IMR-90 (cell line): ENCODE measurements around the gene ABCA6. TPM values are rescaled to one million over a fixed set of nuclear protein-coding genes. Genes with fewer than 3 reads are reported as not detected.

ENCODE experiments used
- ATAC-seq: fragments of 200-7000 bp; cut with Tn5 transposase; 2 replicates; pipeline ENCODE4 v1.9.1; 2020; ENCODE audit warnings: low read depth, mild to moderate bottlenecking, moderate library complexity
- BruUV-seq: library from RNA; stranded (reverse); fragments of 400-500 nt; replicated peaks from 2 replicates; lab custom pipeline; 2021; lab: Mats Ljungman, UMichigan
- CTCF ChIA-PET: fragments of 300-600 bp; formaldehyde crosslinking; extraction: SDS; loops from one replicate; lab custom pipeline; 2021; ENCODE audit warnings: antibody characterized with exemption; lab: Yijun Ruan, JAX
- POLR2A ChIA-PET: fragments of 300-600 bp; sonication (Branson Sonifier 250); formaldehyde crosslinking; loops from one replicate; lab custom pipeline; 2022; ENCODE audit warnings: antibody characterized with exemption; ENCODE audit not compliant: unreplicated experiment; lab: Charles Lee
- DNase-seq: peaks from one replicate; pipeline ENCODE4 v3.0.0; 2013
- H2AFZ ChIP-seq: replicated peaks from 2 replicates; pipeline ENCODE3; 2013; ENCODE audit warnings: low read length, mild to moderate bottlenecking; ENCODE audit not compliant: poor library complexity
- H2AK5ac ChIP-seq: 2 replicates; pipeline ENCODE4 v1.6.1; 2013; ENCODE audit warnings: low read depth, low read length, inconsistent platforms
- H2AK9ac ChIP-seq: replicated peaks from 2 replicates; pipeline ENCODE3; 2013; ENCODE audit warnings: mild to moderate bottlenecking, low read depth, low read length, moderate library complexity; ENCODE audit not compliant: poor library complexity
- H2BK120ac ChIP-seq: 2 replicates; pipeline ENCODE4 v1.6.1; 2013; ENCODE audit warnings: low read depth, low read length, inconsistent platforms
- H2BK15ac ChIP-seq: 3 replicates; pipeline ENCODE4 v1.6.1; 2013; ENCODE audit warnings: low read depth, low read length, inconsistent platforms
- H2BK20ac ChIP-seq: 2 replicates; pipeline ENCODE4 v1.6.1; 2013; ENCODE audit warnings: low read depth, mild to moderate bottlenecking, inconsistent platforms, low read length, moderate library complexity
- H2BK5ac ChIP-seq: 2 replicates; pipeline ENCODE4 v1.6.1; 2013; ENCODE audit warnings: mild to moderate bottlenecking, low read depth, low read length, inconsistent platforms; ENCODE audit not compliant: poor library complexity, severe bottlenecking
- H3K14ac ChIP-seq: replicated peaks from 2 replicates; pipeline ENCODE4 v1.6.1; 2013; ENCODE audit warnings: low read depth, low read length, inconsistent platforms
- H3K18ac ChIP-seq: 2 replicates; pipeline ENCODE4 v1.6.1; 2013; ENCODE audit warnings: low read depth, low read length, control low read depth
- H3K23ac ChIP-seq: 2 replicates; pipeline ENCODE4 v1.6.1; 2013; ENCODE audit warnings: low read depth, low read length, inconsistent platforms
- H3K27ac ChIP-seq: 2 replicates; pipeline ENCODE4 v1.5.1; 2013; ENCODE audit warnings: mild to moderate bottlenecking, control low read depth, low read length; ENCODE audit not compliant: insufficient read depth
- H3K27me3 ChIP-seq: 2 replicates; pipeline ENCODE4 v1.6.1; 2013; ENCODE audit warnings: low read length; ENCODE audit not compliant: control insufficient read depth, insufficient read depth
- H3K36me3 ChIP-seq: 2 replicates; pipeline ENCODE4 v1.6.1; 2013; ENCODE audit warnings: low read length, mixed read lengths; ENCODE audit not compliant: control insufficient read depth, insufficient read depth
- H3K4ac ChIP-seq: 2 replicates; pipeline ENCODE4 v1.6.1; 2013; ENCODE audit warnings: low read depth, low read length, inconsistent platforms
- H3K4me1 ChIP-seq: 2 replicates; pipeline ENCODE4 v1.6.1; 2013; ENCODE audit warnings: low read length, mixed read lengths; ENCODE audit not compliant: control insufficient read depth, insufficient read depth
- H3K4me2 ChIP-seq: 2 replicates; pipeline ENCODE4 v1.6.1; 2013; ENCODE audit warnings: low read depth, mild to moderate bottlenecking, control low read depth, low read length, moderate library complexity
- H3K4me3 ChIP-seq: 2 replicates; pipeline ENCODE4 v1.5.1; 2013; ENCODE audit warnings: low read depth, mild to moderate bottlenecking, control low read depth, low read length, moderate library complexity; ENCODE audit not compliant: insufficient read depth
- H3K56ac ChIP-seq: 2 replicates; pipeline ENCODE4 v1.6.1; 2013; ENCODE audit warnings: low read length, inconsistent platforms; ENCODE audit not compliant: insufficient read depth; ENCODE audit errors: extremely low read depth
- H3K79me1 ChIP-seq, 2 experiments: 2 replicates each; pipeline ENCODE4 v1.6.1; 2013; ENCODE audit warnings: low read length in 2 of 2, inconsistent platforms in 1 of 2, low read depth in 1 of 2
- H3K9ac ChIP-seq: 2 replicates; pipeline ENCODE4 v1.6.1; 2013; ENCODE audit warnings: low read depth, low read length, control low read depth
- H3K9me1 ChIP-seq: 2 replicates; pipeline ENCODE4 v1.6.1; 2013; ENCODE audit warnings: low read length, inconsistent platforms; ENCODE audit not compliant: insufficient read depth
- H3K9me3 ChIP-seq: 2 replicates; pipeline ENCODE4 v1.6.1; 2013; ENCODE audit warnings: low read length; ENCODE audit not compliant: control insufficient read depth, insufficient read depth
- H4K20me1 ChIP-seq: 2 replicates; pipeline ENCODE4 v1.6.1; 2013; ENCODE audit warnings: low read length, inconsistent platforms; ENCODE audit not compliant: insufficient read depth
- H4K5ac ChIP-seq: 2 replicates; pipeline ENCODE4 v1.6.1; 2013; ENCODE audit warnings: mild to moderate bottlenecking, low read depth, low read length, control low read depth
- H4K8ac ChIP-seq, 2 experiments: 2 replicates each; pipeline ENCODE4 v1.6.1; 2013; ENCODE audit warnings: low read depth in 2 of 2, low read length in 2 of 2, control low read depth in 1 of 2, inconsistent platforms in 1 of 2
- H4K91ac ChIP-seq: 2 replicates; pipeline ENCODE4 v1.6.1; 2013; ENCODE audit warnings: low read depth, low read length, inconsistent platforms; ENCODE audit not compliant: insufficient read depth
- BHLHE40 ChIP-seq: fragments of 150-350 bp; IDR thresholded peaks from 2 replicates; pipeline ENCODE4 v1.6.1; 2016; ENCODE audit warnings: mild to moderate bottlenecking, low read depth, low read length
- CEBPB ChIP-seq: IDR thresholded peaks from 2 replicates; pipeline ENCODE4 v1.6.1; 2012; ENCODE audit warnings: low read depth, low read length, improper control_type of control experiment
- CHD1 ChIP-seq: IDR thresholded peaks from 2 replicates; pipeline ENCODE4 v1.6.1; 2012; ENCODE audit warnings: low read depth, low read length, improper control_type of control experiment
- CTCF ChIP-seq: conservative IDR thresholded peaks from 2 replicates; pipeline ENCODE4 v1.5.1; 2012; ENCODE audit warnings: mild to moderate bottlenecking, low read depth, low read length, improper control_type of control experiment
- MAFK ChIP-seq: IDR thresholded peaks from 2 replicates; pipeline ENCODE4 v1.6.1; 2012; ENCODE audit warnings: low read depth, low read length, improper control_type of control experiment
- MXI1 ChIP-seq: IDR thresholded peaks from 2 replicates; pipeline ENCODE4 v1.6.1; 2012; ENCODE audit warnings: low read depth, mild to moderate bottlenecking, low read length, moderate library complexity, borderline replicate concordance
- NFE2L2 ChIP-seq: fragments of 150-350 bp; IDR thresholded peaks from 2 replicates; pipeline ENCODE4 v1.6.1; 2016; ENCODE audit warnings: low read depth, mild to moderate bottlenecking, low read length
- POLR2A ChIP-seq: IDR thresholded peaks from 2 replicates; pipeline ENCODE4 v1.6.1; 2012; ENCODE audit warnings: mild to moderate bottlenecking, low read depth, low read length
- RAD21 ChIP-seq: IDR thresholded peaks from 2 replicates; pipeline ENCODE4 v1.6.1; 2012; ENCODE audit warnings: low read length, improper control_type of control experiment
- RFX5 ChIP-seq: IDR thresholded peaks from 2 replicates; pipeline ENCODE4 v1.8.0; 2012; ENCODE audit warnings: low read depth, mild to moderate bottlenecking, low read length, moderate library complexity
- SMC3 ChIP-seq: fragments of 150-350 bp; IDR thresholded peaks from 2 replicates; pipeline ENCODE4 v1.6.1; 2016; ENCODE audit warnings: low read depth, mild to moderate bottlenecking, antibody characterized with exemption, low read length, moderate library complexity
- USF2 ChIP-seq: fragments of 150-350 bp; IDR thresholded peaks from 2 replicates; pipeline ENCODE4 v1.6.1; 2017; ENCODE audit warnings: mild to moderate bottlenecking, antibody characterized with exemption, low read length, low read depth
- dilution Hi-C: fragments of 300-500 bp; cut with HindIII; formaldehyde crosslinking; loops from one replicate; pipeline ENCODE4 v1.14.3; 2018; ENCODE audit warnings: low sequenced_read_pairs; ENCODE audit not compliant: unreplicated experiment
- in situ Hi-C: fragments of 300-500 bp; cut with MboI; formaldehyde crosslinking; loops from 3 replicates; pipeline ENCODE4 v1.14.3; 2019; ENCODE audit warnings: low sequenced_read_pairs, inconsistent platforms, mixed read lengths
- intact Hi-C: fragments of 100-400 bp; cut with micrococcal nuclease; formaldehyde crosslinking; loops from 2 replicates; pipeline ENCODE4 v1.10.0; 2022
- polyA plus RNA-seq, 3 experiments: library from polyadenylated mRNA; depleted of rRNA; stranded (reverse); fragments of >200 nt; gene quantifications; 2 replicates each; pipeline ENCODE4 v1.2.3, GENCODE V29; 2012; ENCODE audit warnings: low replicate concordance in 1 of 3
- total RNA-seq: library from RNA; depleted of rRNA; stranded (reverse); fragments of >200 nt; gene quantifications from 2 replicates; pipeline ENCODE4 v1.2.3, GENCODE V29; 2012

The ABCA6 gene
- total and polyA plus RNA-seq, 2 of the 4 experiments (the other 2 are of a cell fraction) = under 0.01 TPM; not detected in 1

- ChIA-PET CTCF (no interaction called here), POLR2A (no interaction called here)
- H2AK5ac ChIP-seq = no peak overlapping the region
- BruUV-seq = no TSS peak
- H2AK9ac ChIP-seq = no peak overlapping the region
- no peak overlapping the region for H2BK5ac ChIP-seq
- TF ChIP-seq POLR2A = no peak
- TF ChIP-seq MXI1 = no peak
- TF ChIP-seq SMC3 = no peak
- TF ChIP-seq BHLHE40 = no peak
- no peak for TF ChIP-seq MAFK
- no peak for TF ChIP-seq USF2
- no peak for TF ChIP-seq CTCF
- TF ChIP-seq CEBPB = no peak
- no peak for TF ChIP-seq RAD21
- no peak for TF ChIP-seq NFE2L2
- no peak for TF ChIP-seq CHD1
- no peak for TF ChIP-seq RFX5
- H3K9me1 ChIP-seq = no peaks in the 10 kb centered on the region
- no peak overlapping the region for H2AFZ ChIP-seq
- no peak overlapping the region for H3K14ac ChIP-seq
- ATAC-seq (no peak), DNase-seq (no peak)
- intact Hi-C loops = no loop called here
- H4K91ac ChIP-seq = no peak overlapping the region
- H2BK120ac ChIP-seq = no peak overlapping the region
- H3K4me3 ChIP-seq = no peak overlapping the region
- no peak overlapping the region for H3K18ac ChIP-seq
- no peak overlapping the region for H2BK15ac ChIP-seq
- no peak overlapping the region for H2BK20ac ChIP-seq
- H3K4ac ChIP-seq = no peak overlapping the region
- in situ Hi-C loops = no loop called here
- H3K36me3 ChIP-seq = no peaks in the 10 kb centered on the region
- no peak overlapping the region for H3K56ac ChIP-seq
- no peak overlapping the region for H3K27ac ChIP-seq
- no peaks in the 10 kb centered on the region for H3K79me1 ChIP-seq
- no peak overlapping the region for H4K5ac ChIP-seq
- no peak overlapping the region for H3K23ac ChIP-seq
- no peak overlapping the region for H4K8ac ChIP-seq
- H4K20me1 ChIP-seq = no peaks in the 10 kb centered on the region
- H3K4me1 ChIP-seq = no peaks in the 10 kb centered on the region
- dilution Hi-C loops = no loop called here
- no peaks in the 10 kb centered on the region for H3K9me3 ChIP-seq
- no peak overlapping the region for H3K9ac ChIP-seq
- H3K4me2 ChIP-seq = no peak overlapping the region
- no peaks in the 10 kb centered on the region for H3K27me3 ChIP-seq
Observed at GRCh38 chr17:69065113-69065512, 76.6 kb downstream of the ABCA6 start.
